HG02840 (cell line): ENCODE data around the gene MEF2A.
"Not testable (repeated sequence)": the region's sequence is repeated elsewhere in the genome, so short reads cannot be mapped to it uniquely, and the experiment has no call there.

Source experiments
- ATAC-seq: cut with Tn5 transposase; IDR thresholded peaks from one replicate; pipeline ENCODE4 v1.9.1; 2021; ENCODE audit warnings: mild to moderate bottlenecking, moderate library complexity, moderate number of reproducible peaks; ENCODE audit not compliant: unreplicated experiment, low FRiP score

The MEF2A gene

GRCh38 chr15:99721896-99722295 is 156.1 kb downstream of the MEF2A start:
- no peak for ATAC-seq

- no peak for ATAC-seq
These were observed 156.6 kb downstream of the MEF2A start for GRCh38 chr15:99722406-99722805.

DNA sequence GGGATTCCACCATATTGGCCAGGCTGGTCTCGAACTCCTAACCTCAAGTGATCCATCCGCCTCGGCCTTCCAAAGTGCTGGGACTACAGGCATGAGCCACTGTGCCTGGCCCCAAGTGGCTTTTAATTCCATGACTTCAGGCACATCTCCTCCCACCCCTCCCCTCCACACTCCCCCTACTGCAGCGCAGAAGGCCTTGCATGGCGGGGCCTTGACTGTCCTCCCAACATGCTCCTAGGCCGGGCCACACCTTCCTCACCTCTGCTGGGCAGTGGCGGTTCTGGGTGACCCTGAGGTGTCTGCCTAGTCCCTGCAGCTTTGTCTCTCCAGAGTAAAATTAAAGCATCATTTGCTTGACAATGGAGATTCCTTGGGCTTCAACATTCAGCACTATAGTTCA is 160.5 kb downstream of the MEF2A start:
- ATAC-seq: no peak

- ATAC-seq: no peak
These were observed 161.5 kb downstream of the MEF2A start for GRCh38 chr15:99727330-99727729.

DNA sequence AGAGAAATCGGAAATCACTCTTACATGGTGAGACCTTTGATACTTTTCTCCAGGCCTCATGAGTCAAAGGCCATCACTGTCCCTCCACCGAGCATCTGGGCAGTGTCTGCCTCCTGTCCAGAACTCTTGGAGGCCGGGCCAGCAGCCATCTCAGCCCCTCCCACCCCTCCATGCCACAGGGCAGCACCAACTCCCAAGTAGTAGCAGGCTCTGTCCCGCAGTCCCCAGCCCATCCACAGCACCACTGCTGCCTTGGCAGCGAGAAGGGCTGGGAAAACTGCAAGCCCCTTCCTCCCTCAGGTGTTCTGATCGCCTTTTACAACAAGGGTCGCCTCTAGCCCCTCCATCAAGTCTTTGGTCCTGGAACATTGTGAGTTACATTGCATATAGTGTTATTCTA is 161.9 kb downstream of the MEF2A start:
- ATAC-seq: no peak

DNA sequence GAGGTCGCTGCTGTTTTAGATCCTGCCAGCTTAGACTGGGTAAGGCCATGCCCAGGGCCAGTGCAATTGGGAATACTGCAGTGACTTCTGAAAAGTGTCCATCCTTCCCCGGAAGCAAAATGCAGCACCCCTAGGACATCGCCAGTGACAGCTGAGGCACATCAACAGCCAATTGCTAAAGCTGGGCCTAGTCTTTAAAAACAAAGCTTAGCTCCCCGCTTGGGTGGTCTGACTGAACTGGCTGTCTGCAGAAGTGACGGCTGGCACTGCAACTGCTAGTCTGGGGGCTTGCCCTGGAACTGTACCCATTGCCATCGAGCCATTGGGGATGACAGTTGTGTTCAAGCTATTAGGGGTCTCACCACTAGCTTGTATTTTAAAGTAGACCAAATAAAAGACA is 163.1 kb downstream of the MEF2A start:
- no peak for ATAC-seq

DNA sequence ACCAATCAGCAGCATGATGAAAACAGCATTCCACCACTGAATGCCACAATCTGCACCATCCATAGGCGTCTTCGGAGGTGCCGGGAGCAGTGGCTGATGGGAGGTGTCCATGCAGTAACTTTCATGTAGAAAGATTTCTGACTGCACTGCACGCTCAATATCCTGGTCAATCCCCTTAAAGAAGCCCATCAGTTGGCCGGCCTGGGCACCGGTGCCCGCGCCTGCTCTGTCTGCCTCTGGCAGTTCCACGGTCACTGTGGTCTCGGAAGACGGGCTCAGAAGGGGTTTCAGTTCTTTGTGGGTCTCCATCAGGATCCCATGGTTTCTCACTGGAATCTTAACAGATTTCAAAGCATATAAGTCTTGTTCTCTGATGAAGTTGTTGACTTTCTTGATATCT is 163.5 kb downstream of the MEF2A start:
- no peak for ATAC-seq

- ATAC-seq: no peak
These were observed 164.1 kb downstream of the MEF2A start for GRCh38 chr15:99729920-99730319.

- ATAC-seq: no peak
These were observed 165.7 kb downstream of the MEF2A start for GRCh38 chr15:99731336-99732123.

- no peak for ATAC-seq
These were observed 166.5 kb downstream of the MEF2A start for GRCh38 chr15:99732124-99732750.

GRCh38 chr15:99732751-99733267 is 167.0 kb downstream of the MEF2A start:
- ATAC-seq: peak; percentile 35

GRCh38 chr15:99733268-99734039 is 167.7 kb downstream of the MEF2A start, which contains the start of gene LYSMD4:
Gene LYSMD4, minus strand, starts transcription at chr15:99733437. Its CDS starts 1,438 bp downstream, at chr15:99731999.
- peak; percentile 98 for ATAC-seq

DNA sequence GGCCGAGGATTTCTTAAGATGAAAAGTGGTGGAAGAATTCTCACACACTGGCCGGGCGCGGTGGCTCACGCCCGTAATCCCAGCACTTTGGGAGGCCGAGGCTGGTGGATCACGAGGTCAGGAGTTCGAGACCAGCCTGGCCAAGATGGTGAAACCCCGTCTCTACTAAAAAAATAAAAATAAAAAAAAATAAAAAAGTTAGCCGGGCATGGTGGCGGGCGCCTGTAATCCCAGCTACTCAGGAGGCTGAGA is 168.2 kb downstream of the MEF2A start:
- ATAC-seq: not testable (repeated sequence)

DNA sequence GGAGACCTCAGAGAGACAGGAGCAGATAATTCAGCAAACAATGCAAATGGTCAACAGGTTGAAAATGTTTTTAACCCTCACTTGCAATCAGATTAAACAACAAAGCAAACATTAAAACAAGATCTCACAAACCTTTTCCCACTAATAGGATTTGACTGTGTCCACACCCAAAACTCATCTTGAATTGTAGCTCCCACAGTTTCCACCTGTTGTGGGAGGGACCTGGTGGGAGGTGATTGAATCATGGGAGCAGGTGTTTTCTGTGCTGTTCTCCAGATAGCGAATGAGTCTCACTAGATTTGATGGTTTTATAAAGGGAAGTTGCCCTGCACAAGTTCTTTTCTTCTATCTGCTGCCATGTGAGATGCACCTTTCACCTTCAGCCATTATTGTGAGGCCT is 168.8 kb downstream of the MEF2A start:
- ATAC-seq: no peak

GRCh38 chr15:99735868-99736267 is 170.1 kb downstream of the MEF2A start:
- no peak for ATAC-seq

GRCh38 chr15:99736702-99737101 is 170.9 kb downstream of the MEF2A start:
- ATAC-seq: no peak

DNA sequence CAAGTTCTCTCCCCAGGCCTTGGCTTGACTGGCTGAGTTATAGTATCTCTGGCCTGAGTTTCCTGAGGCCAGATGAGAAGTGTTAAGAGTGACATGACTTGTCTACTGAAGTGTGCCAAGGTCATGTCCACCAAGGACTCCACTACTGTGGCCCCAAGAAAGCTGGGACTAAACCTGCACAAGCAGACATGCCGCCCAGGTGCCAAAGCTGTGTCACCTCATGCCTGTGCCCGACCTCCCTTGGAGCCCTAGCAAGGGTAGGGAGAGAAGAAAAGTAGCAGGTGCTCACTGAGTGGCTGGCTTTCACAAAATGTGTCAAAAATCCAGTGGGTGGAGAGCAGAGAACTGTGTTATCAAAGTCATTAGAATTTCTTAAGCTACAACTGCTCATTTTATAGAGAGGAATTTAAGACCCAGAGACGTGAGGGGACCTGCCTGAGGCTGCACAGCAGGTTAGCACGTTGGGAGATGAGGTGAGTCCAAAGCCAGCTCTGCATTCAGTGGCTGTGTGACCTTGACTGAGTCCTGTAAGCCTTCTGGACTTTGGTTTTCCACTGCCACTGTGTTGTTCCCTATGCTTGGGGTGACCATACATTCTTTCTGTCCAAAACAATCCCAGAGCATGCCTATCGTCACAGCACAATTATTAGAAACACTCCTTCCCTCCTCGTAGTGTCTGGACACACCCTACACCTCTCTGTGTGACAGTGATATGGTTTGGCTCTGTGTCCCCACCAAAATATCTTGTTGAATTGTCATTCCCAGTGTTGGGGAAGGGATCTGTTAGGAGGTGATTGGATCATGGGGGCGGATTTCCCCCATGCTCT is 172.4 kb downstream of the MEF2A start:
- ATAC-seq: no peak

DNA sequence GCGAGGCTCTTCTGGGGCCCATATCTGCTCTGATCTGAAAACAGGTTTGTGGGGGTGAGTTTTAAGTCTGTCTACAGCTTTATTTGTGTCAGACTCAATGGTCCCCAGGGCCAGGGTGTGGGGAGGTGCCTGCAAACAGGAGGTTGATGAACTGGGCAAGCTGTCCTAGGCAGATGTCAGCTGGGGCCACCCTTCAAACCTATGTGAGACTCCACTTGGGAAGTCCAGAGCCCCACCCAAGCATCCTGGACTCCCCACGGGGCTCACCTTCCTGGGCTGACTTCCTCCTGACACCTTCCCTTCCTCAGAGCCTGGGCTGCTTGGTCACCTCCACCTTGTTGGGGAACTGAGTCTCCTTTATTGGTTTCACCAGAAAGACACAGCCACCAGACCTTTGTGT is 176.1 kb downstream of the MEF2A start:
- no peak for ATAC-seq

- no peak for ATAC-seq
These were observed 178.4 kb downstream of the MEF2A start for GRCh38 chr15:99744142-99744541.

- ATAC-seq: no peak
These were observed 179.7 kb downstream of the MEF2A start for GRCh38 chr15:99745370-99746086.
